GM19043 (cell line): ENCODE results near the gene LRRIQ1.

Source experiments
- ATAC-seq: cut with Tn5 transposase; IDR thresholded peaks from one replicate; pipeline ENCODE4 v1.9.1; 2021; ENCODE audit warnings: low read depth; ENCODE audit not compliant: unreplicated experiment

Gene LRRIQ1

GRCh38 chr12:85059594-85059993 lies 23.4 kb downstream of the LRRIQ1 start:
- ATAC-seq, result no peak

GRCh38 chr12:85060916-85061315 lies 24.8 kb downstream of the LRRIQ1 start:
- ATAC-seq, result no peak

GRCh38 chr12:85065837-85066482 lies 29.8 kb downstream of the LRRIQ1 start:
- no peak for ATAC-seq

GRCh38 chr12:85072826-85073225 lies 36.7 kb downstream of the LRRIQ1 start:
- ATAC-seq, result no peak

GRCh38 chr12:85076688-85077430 lies 40.7 kb downstream of the LRRIQ1 start:
- ATAC-seq, result no peak

- ATAC-seq, result no peak
Measured at GRCh38 chr12:85085066-85085465, 48.9 kb downstream of the LRRIQ1 start.

- no peak for ATAC-seq
Measured at GRCh38 chr12:85089792-85090191, 53.6 kb downstream of the LRRIQ1 start.

GRCh38 chr12:85092814-85093370 lies 56.7 kb downstream of the LRRIQ1 start:
- ATAC-seq, result no peak

- ATAC-seq, result no peak
Measured at GRCh38 chr12:85095501-85095900, 59.4 kb downstream of the LRRIQ1 start.

- ATAC-seq, result no peak
Measured at GRCh38 chr12:85130646-85131045, 94.5 kb downstream of the LRRIQ1 start.

GRCh38 chr12:85138833-85139232 lies 102.7 kb downstream of the LRRIQ1 start:
- no peak for ATAC-seq

- ATAC-seq, result no peak
Measured at GRCh38 chr12:85147331-85147730, 111.2 kb downstream of the LRRIQ1 start.

GRCh38 chr12:85152311-85152729 lies 116.2 kb downstream of the LRRIQ1 start:
- no peak for ATAC-seq

GRCh38 chr12:85155791-85156190 lies 119.6 kb downstream of the LRRIQ1 start:
- no peak for ATAC-seq

GRCh38 chr12:85156569-85156968 lies 120.4 kb downstream of the LRRIQ1 start:
- ATAC-seq, result no peak

GRCh38 chr12:85157035-85157603 lies 121.0 kb downstream of the LRRIQ1 start:
- ATAC-seq, result no peak

- ATAC-seq, result no peak
Measured at GRCh38 chr12:85163752-85164321, 127.7 kb downstream of the LRRIQ1 start.

- no peak for ATAC-seq
Measured at GRCh38 chr12:85179680-85180270, 143.6 kb downstream of the LRRIQ1 start.

- no peak for ATAC-seq
Measured at GRCh38 chr12:85182699-85183098, 146.5 kb downstream of the LRRIQ1 start.

GRCh38 chr12:85183855-85184254 lies 147.7 kb downstream of the LRRIQ1 start:
- ATAC-seq, result no peak

GRCh38 chr12:85186236-85186635 lies 150.1 kb downstream of the LRRIQ1 start:
- ATAC-seq, result no peak
